K562 (cell line): Measurements from ENCODE around the gene GPER1. TPM values are rescaled to one million over a fixed set of nuclear protein-coding genes. Genes with fewer than 3 reads are reported as not detected.

Source experiments
- CGGBP1 ChIP-seq: fragments of 250-450 bp; sonication (Bioruptor Pico); IDR thresholded peaks from 2 replicates; pipeline ENCODE4 v1.9.0; 2021; ENCODE audit warnings: mild to moderate bottlenecking
- CHCHD3 ChIP-seq: fragments of 250-450 bp; sonication (Bioruptor Pico); IDR thresholded peaks from 2 replicates; pipeline ENCODE4 v2.1.2; 2022; ENCODE audit warnings: mild to moderate bottlenecking
- EP300 ChIP-seq: IDR thresholded peaks from 2 replicates; pipeline ENCODE4 v1.6.1; 2012; ENCODE audit warnings: low read length, improper control_type of control experiment
- FOXA1 ChIP-seq: fragments of 450-650 bp; IDR thresholded peaks from 2 replicates; pipeline ENCODE4 v1.6.1; 2016; ENCODE audit warnings: mild to moderate bottlenecking, borderline replicate concordance
- GATAD2B ChIP-seq: fragments of 450-650 bp; IDR thresholded peaks from 2 replicates; pipeline ENCODE4 v1.6.1; 2017; ENCODE audit warnings: mild to moderate bottlenecking, borderline replicate concordance
- HMGN3 ChIP-seq: IDR thresholded peaks from 2 replicates; pipeline ENCODE4 v1.6.1; 2011; ENCODE audit warnings: borderline replicate concordance, low read depth, mild to moderate bottlenecking, mixed read lengths, low read length; ENCODE audit not compliant: insufficient read length; ENCODE audit errors: extremely low read depth
- LCOR ChIP-seq: sonication (generic); formaldehyde crosslinking; IDR thresholded peaks from 2 replicates; pipeline ENCODE4 v1.8.0; 2022; ENCODE audit warnings: mild to moderate bottlenecking, missing genetic modification reagents
- NCOA1 ChIP-seq: fragments of 450-650 bp; IDR thresholded peaks from 2 replicates; pipeline ENCODE4 v1.6.1; 2016; ENCODE audit warnings: low read depth
- PBX2 ChIP-seq, 2 experiments: IDR thresholded peaks in 1 of 2; conservative IDR thresholded peaks in 1 of 2; 2 replicates each; pipeline ENCODE4 v1.6.1; 2016; ENCODE audit warnings: low read depth in 2 of 2, mild to moderate bottlenecking in 1 of 2, missing compliant biosample characterization in 1 of 2, missing genetic modification characterization in 1 of 2, moderate library complexity in 1 of 2
- PHF8 ChIP-seq: fragments of 200-600 bp; sonication (generic); IDR thresholded peaks from 2 replicates; pipeline ENCODE4 v1.6.1; 2012; ENCODE audit warnings: mixed run types, mild to moderate bottlenecking, inconsistent platforms, low read length, moderate library complexity, borderline replicate concordance
- RFX5 ChIP-seq: IDR thresholded peaks from 2 replicates; pipeline ENCODE4 v1.6.1; 2011; ENCODE audit warnings: low read depth, mild to moderate bottlenecking, improper control_type of control experiment, low read length
- SAP30 ChIP-seq: fragments of 200-600 bp; sonication (generic); IDR thresholded peaks from 2 replicates; pipeline ENCODE4 v1.6.1; 2012; ENCODE audit warnings: borderline replicate concordance, low read depth, mild to moderate bottlenecking, moderate library complexity, low read length, control low read depth, inconsistent platforms; ENCODE audit not compliant: insufficient read depth, poor library complexity, severe bottlenecking
- TARDBP ChIP-seq: fragments of 450-650 bp; IDR thresholded peaks from 2 replicates; pipeline ENCODE4 v1.6.1; 2016
- YY1 ChIP-seq, 3 experiments: IDR thresholded peaks; 2 replicates each; pipeline ENCODE4 v1.6.1; 2011; ENCODE audit warnings: low read length in 2 of 3, mild to moderate bottlenecking in 2 of 3, moderate library complexity in 2 of 3, borderline replicate concordance in 1 of 3, control low read depth in 1 of 3, low read depth in 1 of 3; ENCODE audit not compliant: insufficient read depth in 3 of 3, insufficient replicate concordance in 2 of 3, control insufficient read depth in 1 of 3, insufficient read length in 1 of 3; ENCODE audit errors: extremely low read depth in 1 of 3
- ZNF140 ChIP-seq: fragments of 250-450 bp; sonication (Bioruptor Pico); IDR thresholded peaks from 2 replicates; pipeline ENCODE4 v1.8.0; 2021; ENCODE audit warnings: moderate library complexity, mild to moderate bottlenecking, inconsistent platforms
- ZNF324 ChIP-seq: fragments of 250-450 bp; sonication (Bioruptor Pico); IDR thresholded peaks from 2 replicates; pipeline ENCODE4 v1.4.0; 2020; ENCODE audit warnings: mild to moderate bottlenecking
- ZNF668 ChIP-seq: fragments of 250-450 bp; sonication (Bioruptor Pico); IDR thresholded peaks from 2 replicates; pipeline ENCODE4 v1.8.0; 2022; ENCODE audit warnings: mild to moderate bottlenecking, inconsistent platforms
- ZNF75A ChIP-seq: fragments of 450-650 bp; formaldehyde crosslinking; IDR thresholded peaks from 2 replicates; pipeline ENCODE4 v1.4.0; 2020; ENCODE audit warnings: mild to moderate bottlenecking
- polyA plus RNA-seq, 8 experiments: library from polyadenylated mRNA; depleted of rRNA in 4 of 8; stranded (reverse) in 5 of 8; unstranded in 3 of 8; fragments of >200 nt; fragmentation: Nextera tagmentation in 2 of 8; fragmentation: Illumina TruSeq in 1 of 8; extraction: Ambion mirVana in 2 of 8; extraction: Trizol in 1 of 8; gene quantifications; 2 replicates each; pipeline versions ENCODE4 v1.2.1 to v1.2.3, GENCODE V29; 2011 to 2014; ENCODE audit warnings: inconsistent platforms in 1 of 8, missing spikeins in 1 of 8
- total RNA-seq, 7 experiments: library from RNA; depleted of rRNA in 6 of 7; stranded (reverse); fragments of >200 nt in 6 of 7; fragmentation: Illumina TruSeq in 2 of 7; extraction: Trizol in 2 of 7; gene quantifications; 2 replicates each; pipeline versions ENCODE4 v1.2.1 to v1.2.3, GENCODE V29; 2011 to 2021; ENCODE audit warnings: low replicate concordance in 1 of 7
- TF ChIP-seq, protein P1 (sequence below): fragments of 250-450 bp; sonication (Bioruptor Pico); IDR thresholded peaks from 2 replicates; pipeline ENCODE4 v1.4.0; 2020; ENCODE audit warnings: mild to moderate bottlenecking, moderate library complexity

Gene GPER1
- total and polyA plus RNA-seq, 9 of the 15 experiments (the other 6 are each of a cell fraction or from before 2014, with no cell fraction given): 0.04 to 0.09 (median 0.08) TPM; not detected in 6

- TF ChIP-seq PHF8 (no peak), CHCHD3 (CRISPR knock-in tag) (no peak), ZNF324 (no peak), ZNF668 (CRISPR knock-in tag) (no peak), NCOA1 (no peak), SAP30 (no peak), HMGN3 (peak; percentile 77), ZNF75A (CRISPR knock-in tag) (no peak), TARDBP (no peak), CGGBP1 (no peak), GATAD2B (no peak), YY1 (IDR thresholded peaks at IDR 0.05; ENCODE audit: borderline replicate concordance in 1 of 3, control insufficient read depth in 1 of 3, extremely low read depth in 1 of 3, insufficient read depth in 3 of 3, insufficient read length in 1 of 3, insufficient replicate concordance in 2 of 3, low read depth in 1 of 3, low read length in 2 of 3) (peak in 1 of 3 experiments; percentile 19), RFX5 (no peak), FOXA1 (no peak), EP300 (peak; percentile 48; the same call in 1 of the 2 replicates), PBX2 (CRISPR knock-in tag; IDR thresholded peaks at IDR 0.05; ENCODE audit: low read depth) (no peak), PBX2 (tag; conservative IDR thresholded peaks at IDR 0.05; ENCODE audit: low read depth) (no peak), ZNF140 (CRISPR knock-in tag) (no peak), LCOR (CRISPR knock-in tag) (no peak)
- TF ChIP-seq, protein P1, sequence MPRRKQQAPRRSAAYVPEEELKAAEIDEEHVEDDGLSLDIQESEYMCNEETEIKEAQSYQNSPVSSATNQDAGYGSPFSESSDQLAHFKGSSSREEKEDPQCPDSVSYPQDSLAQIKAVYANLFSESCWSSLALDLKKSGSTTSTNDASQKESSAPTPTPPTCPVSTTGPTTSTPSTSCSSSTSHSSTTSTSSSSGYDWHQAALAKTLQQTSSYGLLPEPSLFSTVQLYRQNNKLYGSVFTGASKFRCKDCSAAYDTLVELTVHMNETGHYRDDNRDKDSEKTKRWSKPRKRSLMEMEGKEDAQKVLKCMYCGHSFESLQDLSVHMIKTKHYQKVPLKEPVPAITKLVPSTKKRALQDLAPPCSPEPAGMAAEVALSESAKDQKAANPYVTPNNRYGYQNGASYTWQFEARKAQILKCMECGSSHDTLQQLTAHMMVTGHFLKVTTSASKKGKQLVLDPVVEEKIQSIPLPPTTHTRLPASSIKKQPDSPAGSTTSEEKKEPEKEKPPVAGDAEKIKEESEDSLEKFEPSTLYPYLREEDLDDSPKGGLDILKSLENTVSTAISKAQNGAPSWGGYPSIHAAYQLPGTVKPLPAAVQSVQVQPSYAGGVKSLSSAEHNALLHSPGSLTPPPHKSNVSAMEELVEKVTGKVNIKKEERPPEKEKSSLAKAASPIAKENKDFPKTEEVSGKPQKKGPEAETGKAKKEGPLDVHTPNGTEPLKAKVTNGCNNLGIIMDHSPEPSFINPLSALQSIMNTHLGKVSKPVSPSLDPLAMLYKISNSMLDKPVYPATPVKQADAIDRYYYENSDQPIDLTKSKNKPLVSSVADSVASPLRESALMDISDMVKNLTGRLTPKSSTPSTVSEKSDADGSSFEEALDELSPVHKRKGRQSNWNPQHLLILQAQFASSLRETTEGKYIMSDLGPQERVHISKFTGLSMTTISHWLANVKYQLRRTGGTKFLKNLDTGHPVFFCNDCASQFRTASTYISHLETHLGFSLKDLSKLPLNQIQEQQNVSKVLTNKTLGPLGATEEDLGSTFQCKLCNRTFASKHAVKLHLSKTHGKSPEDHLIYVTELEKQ (CRISPR knock-in tag): no peak
These were observed 33.0 kb upstream of the GPER1 start (continued) for GRCh38 chr7:1054861-1055450.
